GM12875 (cell line): Measurements from ENCODE around the gene LILRA2.
"Not testable (repeated sequence)": the region's sequence is repeated elsewhere in the genome, so short reads cannot be mapped to it uniquely, and the experiment has no call there.

Experiments
- H3K4me3 ChIP-seq: one replicate; pipeline ENCODE4 v1.5.1; 2011; ENCODE audit warnings: low read depth, low read length, control low read depth
- TF ChIP-seq, protein P1 (sequence below): IDR thresholded peaks from 2 replicates; pipeline ENCODE4 v1.5.1; 2011; ENCODE audit warnings: low read depth, mild to moderate bottlenecking, control low read depth, inconsistent platforms, low read length, moderate library complexity, borderline replicate concordance; ENCODE audit not compliant: insufficient read depth

Gene LILRA2

DNA sequence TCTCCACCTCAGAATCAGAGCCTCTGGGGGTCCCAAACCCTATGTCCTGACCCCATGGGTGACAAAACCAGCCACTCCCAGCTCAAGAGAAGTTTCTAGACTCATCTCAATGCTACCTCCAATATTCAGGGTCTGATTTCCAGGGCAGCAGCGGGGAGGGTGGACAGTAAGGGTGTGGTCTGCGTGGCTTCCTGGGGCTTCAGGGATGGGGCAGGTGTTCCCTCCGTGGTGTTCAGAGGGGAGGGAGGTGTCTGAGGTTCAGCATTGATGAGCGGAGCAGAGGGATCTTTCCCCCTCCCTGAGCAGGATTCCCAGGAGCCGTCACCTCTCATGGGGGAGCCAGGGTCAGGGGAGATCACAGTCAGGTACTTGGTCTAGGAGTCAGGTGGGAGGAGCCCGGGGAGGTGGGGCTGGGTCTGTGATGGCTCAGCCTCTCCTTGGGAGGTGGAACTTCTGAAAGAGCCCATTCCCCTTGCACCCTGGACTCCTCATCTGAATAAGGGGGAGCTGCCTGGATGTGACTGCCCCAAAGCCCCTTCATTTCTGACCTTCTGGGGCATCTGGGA is 2.9 kb downstream of the LILRA2 start:
- TF ChIP-seq, protein P1, sequence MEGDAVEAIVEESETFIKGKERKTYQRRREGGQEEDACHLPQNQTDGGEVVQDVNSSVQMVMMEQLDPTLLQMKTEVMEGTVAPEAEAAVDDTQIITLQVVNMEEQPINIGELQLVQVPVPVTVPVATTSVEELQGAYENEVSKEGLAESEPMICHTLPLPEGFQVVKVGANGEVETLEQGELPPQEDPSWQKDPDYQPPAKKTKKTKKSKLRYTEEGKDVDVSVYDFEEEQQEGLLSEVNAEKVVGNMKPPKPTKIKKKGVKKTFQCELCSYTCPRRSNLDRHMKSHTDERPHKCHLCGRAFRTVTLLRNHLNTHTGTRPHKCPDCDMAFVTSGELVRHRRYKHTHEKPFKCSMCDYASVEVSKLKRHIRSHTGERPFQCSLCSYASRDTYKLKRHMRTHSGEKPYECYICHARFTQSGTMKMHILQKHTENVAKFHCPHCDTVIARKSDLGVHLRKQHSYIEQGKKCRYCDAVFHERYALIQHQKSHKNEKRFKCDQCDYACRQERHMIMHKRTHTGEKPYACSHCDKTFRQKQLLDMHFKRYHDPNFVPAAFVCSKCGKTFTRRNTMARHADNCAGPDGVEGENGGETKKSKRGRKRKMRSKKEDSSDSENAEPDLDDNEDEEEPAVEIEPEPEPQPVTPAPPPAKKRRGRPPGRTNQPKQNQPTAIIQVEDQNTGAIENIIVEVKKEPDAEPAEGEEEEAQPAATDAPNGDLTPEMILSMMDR: no peak
- no peak overlapping the region for H3K4me3 ChIP-seq

DNA sequence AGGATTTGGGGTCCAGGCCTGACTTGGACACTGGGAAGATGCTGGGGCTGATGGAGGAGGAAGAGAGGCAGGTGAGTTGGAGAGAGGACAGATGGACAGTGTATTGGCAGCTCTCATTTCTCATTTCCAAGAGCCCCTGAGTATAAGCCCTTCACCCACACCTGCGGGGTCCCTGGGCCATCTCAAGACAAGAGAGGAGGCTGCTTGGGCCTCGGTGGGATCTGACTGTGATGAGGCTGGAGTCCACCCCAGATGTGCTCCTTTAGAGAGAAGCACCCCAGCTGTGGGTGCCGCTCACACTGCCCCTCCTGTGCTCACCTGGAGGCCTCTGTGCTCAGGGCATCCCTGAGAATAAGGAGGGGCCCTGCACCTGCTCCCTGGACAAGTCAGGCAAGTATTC is 3.7 kb downstream of the LILRA2 start:
- no peak overlapping the region for H3K4me3 ChIP-seq
- TF ChIP-seq, protein P1: no peak

DNA sequence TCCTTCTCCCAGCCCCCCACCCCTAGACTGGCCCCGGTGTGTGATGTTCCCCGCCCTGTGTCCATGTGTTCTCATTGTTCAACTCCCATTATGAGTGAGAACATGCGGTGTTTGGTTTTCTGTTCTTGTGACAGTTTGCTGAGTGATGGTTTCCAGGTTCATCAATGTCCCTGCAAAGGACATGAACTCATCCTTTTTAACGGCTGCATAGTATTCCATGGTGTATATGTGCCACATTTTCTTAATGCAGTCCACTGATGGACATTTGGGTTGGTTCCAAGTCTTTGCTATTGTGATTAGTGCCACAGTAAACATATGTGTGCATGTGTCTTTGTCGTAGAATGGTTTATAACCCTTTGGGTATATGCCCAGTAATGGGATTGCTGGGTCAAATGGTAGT is 4.7 kb downstream of the LILRA2 start:
- not testable (repeated sequence) for H3K4me3 ChIP-seq

DNA sequence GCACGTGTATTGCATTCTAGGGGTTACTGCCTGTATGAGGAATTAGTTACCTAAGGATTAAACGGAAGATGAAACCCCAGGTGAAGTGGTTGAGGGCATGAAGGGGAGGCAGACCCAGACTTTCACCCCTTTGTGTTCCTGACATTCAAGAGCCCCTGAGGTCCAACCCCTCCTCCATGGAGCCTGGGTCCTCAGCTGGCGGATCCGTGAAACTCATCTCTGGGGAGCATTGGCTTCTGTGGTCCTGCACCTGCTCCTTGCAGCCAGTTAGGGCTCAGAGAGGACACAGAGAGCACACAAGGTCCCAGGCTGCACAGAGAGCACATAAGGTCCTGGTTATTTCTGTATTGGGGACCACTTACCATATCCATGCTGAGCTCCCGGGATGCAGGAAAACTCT is 12.8 kb downstream of the LILRA2 start:
- TF ChIP-seq, protein P1: no peak
- H3K4me3 ChIP-seq: no peak overlapping the region

DNA sequence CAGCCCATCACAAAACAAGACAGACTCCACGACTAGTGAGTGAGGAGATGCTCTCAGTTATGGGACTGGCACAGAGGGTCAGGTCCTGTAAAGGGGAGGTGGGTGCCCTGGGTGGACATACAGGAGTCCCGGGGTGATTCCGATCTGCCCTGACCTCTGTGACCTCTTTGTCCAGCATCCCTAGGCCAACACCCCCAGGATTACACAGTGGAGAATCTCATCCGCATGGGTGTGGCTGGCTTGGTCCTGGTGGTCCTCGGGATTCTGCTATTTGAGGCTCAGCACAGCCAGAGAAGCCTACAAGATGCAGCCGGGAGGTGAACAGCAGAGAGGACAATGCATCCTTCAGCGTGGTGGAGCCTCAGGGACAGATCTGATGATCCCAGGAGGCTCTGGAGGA is 13.4 kb downstream of the LILRA2 start:
- TF ChIP-seq, protein P1: no peak
- H3K4me3 ChIP-seq: no peak overlapping the region

DNA sequence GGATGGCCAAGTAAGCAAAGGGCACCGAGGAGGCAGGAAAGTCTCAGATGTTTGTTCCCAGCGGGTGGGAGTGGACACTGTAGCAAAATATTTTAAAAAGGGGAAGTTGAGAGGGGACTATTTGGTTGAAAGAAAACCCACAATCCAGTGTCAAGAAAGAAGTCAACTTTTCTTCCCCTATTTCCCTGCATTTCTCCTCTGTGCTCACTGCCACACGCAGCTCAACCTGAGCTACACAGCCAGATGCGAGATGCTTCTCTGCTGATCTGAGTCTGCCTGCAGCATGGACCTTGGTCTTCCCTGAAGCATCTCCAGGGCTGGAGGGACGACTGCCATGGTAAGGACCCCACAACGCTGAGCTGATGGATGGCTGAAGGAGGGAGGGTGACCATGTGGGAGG is 19.9 kb downstream of the LILRA2 start, which contains the start of gene LILRA1:
TSS of gene LILRA1 (plus strand) at position 188 of the 400 bp plus-strand sequence. CDS start 613 bp downstream, outside the sequence.
- H3K4me3 ChIP-seq: not testable (repeated sequence)

DNA sequence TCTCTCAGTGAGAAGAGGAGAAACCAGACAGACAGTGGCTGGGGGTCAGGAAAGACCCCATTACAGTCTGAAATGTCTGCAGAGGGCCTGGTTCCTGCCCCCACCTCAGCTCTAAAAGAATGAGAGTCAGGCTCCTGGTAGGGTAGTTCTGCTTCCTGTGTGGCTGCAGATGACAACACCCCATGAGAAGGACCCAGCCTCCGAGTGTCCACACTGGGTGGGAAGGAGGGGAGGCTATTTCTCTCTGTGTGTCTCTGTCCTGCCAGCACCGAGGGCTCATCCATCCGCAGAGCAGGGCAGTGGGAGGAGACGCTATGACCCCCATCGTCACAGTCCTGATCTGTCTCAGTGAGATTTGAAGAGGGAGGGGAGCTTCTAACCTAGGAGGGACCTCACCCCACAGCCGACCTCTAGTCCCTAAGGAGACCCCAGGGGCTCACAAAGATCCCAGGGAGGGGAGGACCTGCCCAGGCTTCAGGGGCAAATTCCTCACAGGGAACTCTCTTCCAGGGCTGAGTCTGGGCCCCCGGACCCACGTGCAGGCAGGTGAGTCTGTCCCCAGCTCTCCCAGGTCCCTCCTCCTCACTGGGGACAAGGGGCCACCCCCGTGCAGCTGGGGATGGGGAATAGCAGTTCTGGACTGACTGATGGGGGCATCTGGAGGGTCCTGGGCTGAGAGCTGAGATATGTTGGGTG is 20.5 kb downstream of the LILRA2 start:
- not testable (repeated sequence) for H3K4me3 ChIP-seq

DNA sequence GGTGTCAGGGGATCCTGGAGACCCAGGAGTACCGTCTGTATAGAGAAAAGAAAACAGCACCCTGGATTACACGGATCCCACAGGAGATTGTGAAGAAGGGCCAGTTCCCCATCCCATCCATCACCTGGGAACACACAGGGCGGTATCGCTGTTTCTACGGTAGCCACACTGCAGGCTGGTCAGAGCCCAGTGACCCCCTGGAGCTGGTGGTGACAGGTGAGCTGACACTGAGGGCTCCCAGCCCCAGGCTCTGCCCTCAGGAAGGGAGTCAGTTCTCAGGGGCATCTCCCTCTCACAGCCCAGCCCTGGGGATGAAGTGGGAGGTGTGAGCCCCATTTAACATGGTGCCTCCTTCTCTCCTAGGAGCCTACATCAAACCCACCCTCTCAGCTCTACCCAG is 21.1 kb downstream of the LILRA2 start:
- TF ChIP-seq, protein P1: no peak
- no peak overlapping the region for H3K4me3 ChIP-seq

DNA sequence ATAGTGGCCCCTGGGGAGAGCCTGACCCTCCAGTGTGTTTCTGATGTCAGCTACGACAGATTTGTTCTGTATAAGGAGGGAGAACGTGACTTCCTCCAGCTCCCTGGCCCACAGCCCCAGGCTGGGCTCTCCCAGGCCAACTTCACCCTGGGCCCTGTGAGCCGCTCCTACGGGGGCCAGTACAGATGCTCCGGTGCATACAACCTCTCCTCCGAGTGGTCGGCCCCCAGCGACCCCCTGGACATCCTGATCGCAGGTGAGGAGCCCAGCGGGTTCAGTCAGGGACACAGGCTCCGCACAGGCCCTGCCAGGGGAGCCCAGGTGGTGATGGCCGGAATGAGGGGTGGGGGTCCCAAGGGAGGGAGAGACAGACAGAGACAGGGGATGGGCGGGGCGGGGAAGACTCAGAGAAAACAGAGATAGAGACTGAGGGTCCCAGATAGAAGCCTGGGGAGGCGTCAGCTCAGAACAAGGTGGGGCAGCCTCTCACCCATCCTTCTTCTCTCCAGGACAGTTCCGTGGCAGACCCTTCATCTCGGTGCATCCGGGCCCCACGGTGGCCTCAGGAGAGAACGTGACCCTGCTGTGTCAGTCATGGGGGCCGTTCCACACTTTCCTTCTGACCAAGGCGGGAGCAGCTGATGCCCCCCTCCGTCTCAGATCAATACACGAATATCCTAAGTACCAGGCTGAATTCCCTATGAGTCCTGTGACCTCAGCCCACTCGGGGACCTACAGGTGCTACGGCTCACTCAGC is 22.3 kb downstream of the LILRA2 start:
- not testable (repeated sequence) for H3K4me3 ChIP-seq
